AG20443 (cell line): ENCODE measurements around the gene PPT1.
"Not testable (repeated sequence)": the region's sequence is repeated elsewhere in the genome, so short reads cannot be mapped to it uniquely, and the experiment has no call there.

Source experiments
- DNase-seq: peaks from one replicate; pipeline ENCODE4 v3.0.0; 2012; ENCODE audit warnings: low spot score, mixed read lengths

The PPT1 gene

DNA sequence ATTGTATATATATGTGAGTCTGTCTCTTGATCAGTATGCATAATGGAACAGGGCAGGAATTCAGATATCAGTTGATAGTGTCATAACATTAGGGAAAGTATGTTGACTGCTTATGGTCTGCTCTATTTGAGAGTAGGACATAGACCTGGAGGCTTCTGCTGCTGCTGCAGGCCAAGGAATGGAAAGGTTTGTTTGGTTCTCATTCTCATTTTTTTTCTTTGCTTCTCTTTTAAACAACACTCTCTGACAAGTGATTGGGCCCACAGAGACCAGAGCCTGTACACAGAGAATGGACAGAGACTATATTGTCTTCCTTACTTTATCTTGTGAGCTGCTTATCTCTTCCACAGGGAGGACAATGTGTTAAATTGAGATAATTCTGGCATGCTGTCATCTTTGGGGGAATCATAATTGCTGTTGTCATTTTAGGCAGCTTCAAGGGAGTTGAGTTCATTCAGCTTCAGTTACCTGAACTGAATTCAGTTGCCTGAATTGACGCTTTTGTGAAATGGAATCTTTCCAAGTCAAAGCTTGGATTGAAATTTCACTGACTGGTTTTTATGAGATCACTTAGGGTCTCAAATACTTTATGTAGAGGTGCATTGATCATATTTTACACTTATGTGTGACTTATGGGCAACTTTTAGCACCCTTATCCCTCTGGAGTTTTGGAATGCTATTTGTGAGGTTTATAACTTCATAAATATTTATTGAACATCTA, 39.6 kb downstream of the PPT1 start:
- no peak for DNase-seq

GRCh38 chr1:40056519-40057309, 40.3 kb downstream of the PPT1 start:
- DNase-seq, result no peak

- no peak for DNase-seq
These were observed 43.7 kb downstream of the PPT1 start for GRCh38 chr1:40053138-40053887.

DNA sequence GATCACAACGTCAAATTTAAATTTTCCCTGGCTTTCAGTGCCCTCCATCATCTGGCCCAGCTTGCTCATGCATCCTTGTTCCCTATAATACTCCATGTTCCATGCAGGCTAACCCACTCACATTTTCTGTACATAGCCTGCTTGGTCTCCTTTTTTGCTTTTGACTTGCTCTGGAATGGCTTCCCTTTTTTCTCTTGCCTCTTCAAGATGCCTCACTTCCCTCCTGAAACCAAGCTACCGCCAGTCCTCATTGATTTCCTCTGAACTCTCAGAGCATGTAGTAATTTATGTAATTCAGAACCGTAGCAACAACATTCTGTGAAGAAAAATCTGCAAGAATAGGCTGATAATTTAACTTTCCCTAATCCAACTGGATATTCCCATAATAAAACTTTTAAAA, 46.2 kb downstream of the PPT1 start:
- DNase-seq, result no peak

DNA sequence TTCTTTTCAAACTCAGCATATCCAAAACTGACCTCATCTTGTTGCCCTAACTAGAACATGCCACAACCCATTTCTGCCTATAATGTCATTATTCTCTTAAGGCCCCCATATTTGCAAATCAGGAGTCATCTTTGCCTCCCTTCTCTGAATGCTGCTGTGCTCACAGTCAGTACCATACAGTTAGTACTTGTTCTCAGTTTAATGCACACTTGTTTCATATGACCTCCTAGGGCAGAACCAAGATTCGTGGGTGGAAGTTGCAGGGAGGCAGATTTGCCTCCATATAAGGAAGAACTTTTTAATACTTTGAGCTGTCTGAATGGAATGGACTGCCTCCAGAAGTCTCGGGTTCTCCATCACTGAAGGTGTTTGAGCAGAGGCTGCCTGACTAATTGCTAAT, 47.3 kb downstream of the PPT1 start:
- DNase-seq, result no peak

GRCh38 chr1:40047769-40048168, 49.3 kb downstream of the PPT1 start:
- no peak for DNase-seq

DNA sequence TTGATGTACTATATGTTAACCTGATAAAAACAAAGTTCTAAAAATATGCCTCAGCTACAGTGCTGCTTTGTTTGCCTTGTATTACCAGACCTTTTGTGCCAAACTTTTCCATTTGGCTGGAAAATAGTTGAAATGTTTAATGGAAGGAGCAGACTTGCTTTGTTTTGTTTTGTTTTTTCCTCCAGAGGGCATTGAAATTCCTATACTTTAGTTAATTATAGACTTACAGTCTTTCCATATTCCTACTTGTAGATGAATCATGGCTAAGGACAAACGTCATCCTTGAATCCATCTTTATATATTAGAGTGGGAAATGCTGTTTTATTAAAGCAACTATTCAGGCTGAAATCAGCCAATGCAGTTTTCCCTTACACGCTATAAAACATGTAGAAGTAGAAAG, 49.8 kb downstream of the PPT1 start:
- no peak for DNase-seq

DNA sequence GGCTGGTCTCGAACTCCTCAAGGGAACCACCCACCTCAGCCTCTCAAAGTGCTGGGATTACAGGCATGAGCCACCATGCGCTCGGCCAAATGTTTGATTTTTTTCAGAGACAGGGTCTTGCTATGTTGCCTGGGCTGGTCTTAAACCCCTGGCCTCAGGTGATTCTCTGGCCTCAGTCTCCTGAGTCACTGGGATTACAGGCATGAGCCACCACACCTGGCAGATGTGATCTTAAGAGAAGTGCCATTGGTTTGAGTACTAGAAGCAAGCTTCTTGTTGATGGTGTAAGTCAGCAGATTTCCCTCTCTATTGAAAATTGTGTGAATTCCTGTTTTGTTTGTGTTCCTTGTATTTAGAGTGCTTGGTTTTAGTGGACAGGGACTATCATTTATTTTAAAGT, 51.3 kb downstream of the PPT1 start:
- no peak for DNase-seq

DNA sequence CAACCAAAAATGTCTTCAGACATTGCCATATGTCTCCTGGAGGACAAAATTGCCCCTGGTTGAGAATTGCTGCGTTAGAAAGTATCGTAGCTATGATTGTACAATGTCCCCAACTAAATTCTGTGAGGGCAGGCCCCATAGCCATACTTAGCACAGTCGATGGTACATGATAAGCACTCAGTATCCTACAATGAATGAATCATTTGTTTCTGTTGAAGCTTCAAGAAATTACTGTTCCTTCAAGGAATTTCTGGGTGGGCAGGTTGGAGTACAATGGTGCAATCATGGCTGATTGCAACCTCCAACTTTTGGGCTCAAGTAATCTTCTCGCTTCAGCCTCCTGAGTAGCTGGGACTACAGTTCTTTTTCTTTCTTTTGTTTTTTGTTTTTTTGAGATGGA, 51.9 kb downstream of the PPT1 start:
- no peak for DNase-seq

- DNase-seq, result no peak
These were observed 52.9 kb downstream of the PPT1 start for GRCh38 chr1:40044110-40044509.

GRCh38 chr1:40042341-40042740, 54.7 kb downstream of the PPT1 start:
- no peak for DNase-seq

GRCh38 chr1:40041466-40041838, 55.6 kb downstream of the PPT1 start:
- no peak for DNase-seq

DNA sequence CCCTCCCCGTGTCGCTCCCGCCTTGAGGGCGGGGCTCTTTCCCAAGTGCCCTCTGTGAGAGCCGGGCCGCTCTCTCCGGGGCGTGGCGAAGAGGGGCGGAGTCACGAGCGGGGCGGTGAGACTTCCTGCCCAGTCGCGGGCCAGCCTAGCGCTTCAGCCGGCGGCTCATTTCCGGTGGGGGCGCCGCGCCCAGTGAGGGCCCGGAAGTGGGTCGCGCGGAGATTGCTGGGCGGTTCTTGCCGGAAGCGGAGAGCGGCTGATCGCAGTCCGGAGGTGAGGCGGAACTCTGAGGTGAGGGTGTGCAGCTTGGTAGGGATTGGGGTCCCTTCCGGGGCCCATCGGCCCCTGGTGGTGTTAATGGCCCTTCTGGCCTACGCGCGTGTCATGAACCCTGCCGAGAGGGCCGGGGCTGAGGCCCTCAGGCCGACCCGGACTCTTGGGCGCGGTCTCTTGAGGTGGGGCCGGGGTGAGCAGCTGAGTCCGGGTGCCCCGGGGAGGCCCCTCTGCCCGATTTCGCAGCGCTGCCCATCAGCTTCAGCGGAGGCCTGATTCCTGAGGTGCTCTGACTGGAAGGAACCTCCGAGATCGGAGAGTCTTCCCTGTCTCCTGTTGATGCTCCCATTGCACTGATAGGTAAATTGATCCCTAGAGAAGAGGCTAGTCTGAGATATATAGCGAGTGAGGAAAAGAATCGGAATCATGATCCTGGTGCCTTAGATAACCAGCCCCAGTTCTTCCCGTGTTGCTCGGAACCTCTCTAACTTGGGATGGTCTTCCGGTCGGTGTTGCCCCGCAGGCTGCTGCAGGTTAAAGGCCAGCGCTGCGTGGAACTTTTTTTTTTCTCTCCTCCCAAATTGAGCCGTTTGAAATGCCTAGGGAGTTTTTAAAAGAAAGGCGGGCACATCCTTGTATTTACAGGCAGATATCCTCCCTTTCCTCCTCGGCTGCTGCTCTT, 56.3 kb downstream of the PPT1 start, which contains the start of gene CAP1:
Gene CAP1 (plus strand): TSS at position 219 of the 955 bp plus-strand sequence. CDS start 18,618 bp downstream, outside the sequence.
- peak; percentile 99 for DNase-seq

GRCh38 chr1:40039757-40040510, 57.1 kb downstream of the PPT1 start:
- peak; percentile 91 for DNase-seq

DNA sequence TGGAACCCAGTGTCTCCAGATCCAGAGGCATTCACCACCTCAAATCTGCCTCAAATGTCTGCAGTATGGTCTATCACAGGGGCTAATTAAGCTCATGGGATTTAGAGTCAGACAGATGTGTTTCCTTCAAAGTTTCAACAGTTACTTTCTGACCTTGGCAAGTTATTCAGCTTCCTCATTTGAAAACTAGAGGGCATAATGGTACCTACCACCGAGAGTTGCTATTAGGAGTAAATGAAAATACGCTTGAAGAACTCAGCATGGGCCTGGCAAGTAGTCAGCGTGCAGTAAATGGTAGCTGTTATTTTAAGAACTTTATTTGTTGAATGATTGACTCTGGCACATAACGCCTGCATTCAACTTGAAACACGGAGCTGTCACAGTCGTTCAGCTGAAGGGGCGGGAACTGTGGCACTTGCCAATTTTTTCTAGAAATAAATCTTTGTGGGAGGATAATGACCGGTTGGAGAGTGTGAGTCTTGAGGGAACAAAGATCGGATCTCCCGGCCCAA, 57.8 kb downstream of the PPT1 start:
- no peak for DNase-seq

- DNase-seq, result no peak
These were observed 58.4 kb downstream of the PPT1 start for GRCh38 chr1:40038697-40039096.

- not testable (repeated sequence) for DNase-seq
These were observed 59.8 kb downstream of the PPT1 start for GRCh38 chr1:40037254-40037653.

DNA sequence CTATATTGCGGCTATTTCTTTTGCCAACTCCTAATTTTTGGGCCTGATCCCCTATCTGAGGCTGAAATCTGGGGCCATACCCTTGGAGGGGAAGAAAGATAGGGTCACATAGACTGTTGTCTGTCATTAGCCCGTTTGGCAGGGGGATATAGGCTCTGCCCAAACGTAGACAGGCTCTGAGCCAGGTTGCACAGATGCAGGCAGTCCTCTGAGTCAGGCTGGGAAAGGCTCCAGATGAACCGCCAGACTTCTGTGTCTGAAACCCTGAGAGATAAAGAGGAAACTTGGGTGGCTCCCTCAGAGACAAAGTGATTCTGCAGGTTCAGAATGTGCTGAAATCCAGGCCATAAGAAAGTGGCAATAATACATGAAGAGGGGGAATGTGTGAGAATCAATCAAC, 60.5 kb downstream of the PPT1 start:
- DNase-seq, result peak; percentile 73

DNA sequence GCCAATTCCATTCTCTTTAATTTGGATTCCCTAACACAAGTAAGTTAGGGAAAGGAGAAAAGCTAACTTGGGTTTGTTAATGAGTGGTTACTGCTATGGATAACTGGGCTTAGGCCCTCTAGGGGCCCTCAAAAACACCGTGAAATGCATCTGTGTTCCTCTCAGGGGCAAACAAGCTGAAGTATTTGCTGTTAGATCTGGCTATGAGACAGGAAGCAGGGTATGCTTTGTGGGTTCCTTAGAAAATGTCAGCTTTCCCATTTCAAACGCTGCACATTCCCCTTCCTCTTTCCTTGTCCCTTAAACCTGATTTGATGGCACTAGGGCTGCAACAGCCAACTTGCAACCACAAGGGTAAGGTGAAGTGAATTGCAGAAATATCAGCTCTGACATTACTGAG, 62.2 kb downstream of the PPT1 start:
- no peak for DNase-seq

DNA sequence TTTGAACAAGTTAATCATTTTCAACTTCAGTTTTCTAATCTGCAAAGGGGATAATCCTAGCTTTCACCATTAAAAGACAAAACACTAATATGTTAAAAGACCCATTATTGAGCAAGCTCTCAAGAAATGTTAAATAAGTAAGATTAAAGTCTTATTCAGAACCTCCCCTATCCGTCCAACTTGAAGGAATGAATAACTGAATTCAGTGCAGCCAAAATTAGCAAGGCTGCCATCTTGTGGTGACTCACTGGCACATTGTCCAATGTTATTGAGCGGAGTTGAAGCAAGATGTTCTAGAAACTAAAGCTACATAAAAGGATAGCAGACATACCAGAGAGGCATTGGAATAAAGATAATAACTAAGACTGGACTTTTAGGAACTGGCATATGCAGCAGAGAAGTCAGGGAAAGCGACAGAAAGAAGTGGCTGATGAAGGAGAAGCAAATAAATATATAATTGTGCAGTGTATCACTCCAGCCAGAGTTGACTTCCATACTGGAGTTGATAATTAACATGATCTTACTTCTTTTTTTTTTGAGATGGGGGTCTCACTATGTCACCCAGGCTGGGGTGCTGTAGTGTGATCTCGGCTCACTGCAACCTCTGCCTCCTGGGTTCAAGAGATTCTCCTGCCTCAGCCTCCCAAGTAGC, 64.7 kb downstream of the PPT1 start:
- DNase-seq, result peak; percentile 69
